ENCODE data around the gene GPR153.
A peak's percentile ranks its signal among the peaks of the same experiment; 100 is the strongest.

GPR153 gene

DNA sequence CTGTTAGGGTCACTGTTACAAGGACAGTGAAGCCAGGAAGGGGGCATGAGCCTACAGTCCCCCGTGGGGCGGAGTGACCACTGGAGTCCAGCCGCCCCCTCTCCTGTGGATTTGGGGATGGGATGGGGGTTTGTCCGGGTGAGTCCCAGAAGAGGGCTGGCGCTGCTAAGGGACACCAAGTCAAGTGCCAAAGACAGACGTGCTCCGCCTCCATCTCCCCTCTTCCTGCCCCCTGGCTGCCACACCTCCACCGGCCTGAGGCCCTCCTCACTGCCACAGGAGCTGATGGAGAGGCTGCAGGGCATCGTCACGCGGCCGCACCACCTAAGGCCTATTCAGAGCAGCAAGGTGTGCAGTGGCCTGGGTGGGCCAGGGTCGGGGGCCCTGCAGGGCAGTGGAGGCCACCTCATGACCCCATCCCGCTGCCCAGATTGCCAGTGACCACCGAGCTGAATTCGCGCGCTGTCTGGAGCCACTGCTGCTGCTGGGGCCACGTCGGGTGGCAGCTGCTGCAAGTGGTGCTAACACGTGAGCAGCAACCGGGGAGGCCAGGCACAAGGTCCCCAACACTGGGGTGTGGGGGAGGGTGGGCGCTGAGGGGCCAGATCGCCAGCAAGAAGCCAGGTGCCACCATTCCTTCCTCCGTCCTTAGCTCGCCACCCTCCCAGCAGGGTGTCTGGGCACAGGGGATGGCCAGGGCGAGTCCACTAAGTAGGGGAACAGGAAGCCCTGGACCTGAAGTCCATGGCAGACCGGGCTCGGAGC is 50.1 kb downstream of the GPR153 start:
- H3K27me3 ChIP-seq (ENCODE audit: control insufficient read depth, insufficient read depth, low read length): peaks cover 21% of the 10 kb centered on the region
- H3K9ac ChIP-seq (ENCODE audit: low read depth, low read length): no peak overlapping the region
- H3K4me1 ChIP-seq (ENCODE audit: control insufficient read depth, insufficient read depth, low read length): peaks cover 11% of the 10 kb centered on the region
- H3K36me3 ChIP-seq (ENCODE audit: control insufficient read depth, insufficient read depth, low read length): no peaks in the 10 kb centered on the region
- no peaks in the 10 kb centered on the region for H3K9me3 ChIP-seq (ENCODE audit: control insufficient read depth, insufficient read depth, low read length)
- no peak overlapping the region for H3K4me3 ChIP-seq (ENCODE audit: low read depth, low read length)

DNA sequence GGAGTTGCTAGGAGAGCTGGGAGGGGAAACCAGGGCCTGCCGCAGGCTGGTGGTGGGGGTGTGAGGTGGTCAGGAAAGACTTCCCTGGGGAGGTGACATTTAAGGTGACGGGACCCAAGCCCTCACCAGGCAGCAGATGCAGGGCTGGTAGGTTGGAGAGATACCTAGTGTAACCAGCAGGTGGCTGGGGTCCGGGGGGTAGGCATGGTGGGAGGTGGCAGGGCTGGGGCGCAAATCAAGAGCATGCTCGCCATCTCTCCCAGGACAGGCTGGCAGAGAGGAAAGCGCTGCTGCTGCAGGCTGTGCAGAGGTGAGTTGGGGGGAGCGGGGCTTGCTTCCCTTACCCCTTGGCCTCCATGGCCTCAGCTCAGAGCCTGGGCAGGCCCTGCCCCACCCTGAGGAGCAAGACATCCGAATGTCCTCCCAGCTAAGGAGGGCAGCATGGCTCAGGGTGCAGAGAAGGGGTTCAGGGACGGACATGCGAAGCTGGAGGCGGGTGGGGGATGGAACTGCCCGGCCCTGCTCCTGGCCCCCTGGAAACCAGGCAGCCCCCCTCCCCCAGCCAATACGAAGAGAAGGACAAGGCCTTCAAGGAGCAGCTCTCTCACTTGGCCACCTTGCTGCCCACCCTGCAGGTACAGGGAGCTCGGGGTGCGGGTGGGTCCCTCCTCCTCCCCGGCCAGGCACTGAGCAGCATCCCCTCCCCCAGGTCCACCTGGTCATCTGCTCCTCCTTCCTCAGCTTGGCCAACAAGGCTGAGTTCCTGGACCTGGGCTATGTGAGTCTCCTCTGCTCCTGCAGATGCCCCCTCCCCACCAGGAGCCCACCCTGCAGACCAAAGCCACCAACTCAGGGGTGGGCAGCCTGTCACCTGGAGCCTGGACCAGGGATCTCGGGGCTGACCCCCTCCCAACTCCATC is 51.0 kb downstream of the GPR153 start:
- peaks cover 21% of the 10 kb centered on the region for H3K27me3 ChIP-seq (ENCODE audit: control insufficient read depth, insufficient read depth, low read length)
- no peaks in the 10 kb centered on the region for H3K9me3 ChIP-seq (ENCODE audit: control insufficient read depth, insufficient read depth, low read length)
- peaks cover 11% of the 10 kb centered on the region for H3K4me1 ChIP-seq (ENCODE audit: control insufficient read depth, insufficient read depth, low read length)
- no peaks in the 10 kb centered on the region for H3K36me3 ChIP-seq (ENCODE audit: control insufficient read depth, insufficient read depth, low read length)
- no peak overlapping the region for H3K9ac ChIP-seq (ENCODE audit: low read depth, low read length)
- H3K4me3 ChIP-seq (ENCODE audit: low read depth, low read length): peak overlapping the region; percentile 58

DNA sequence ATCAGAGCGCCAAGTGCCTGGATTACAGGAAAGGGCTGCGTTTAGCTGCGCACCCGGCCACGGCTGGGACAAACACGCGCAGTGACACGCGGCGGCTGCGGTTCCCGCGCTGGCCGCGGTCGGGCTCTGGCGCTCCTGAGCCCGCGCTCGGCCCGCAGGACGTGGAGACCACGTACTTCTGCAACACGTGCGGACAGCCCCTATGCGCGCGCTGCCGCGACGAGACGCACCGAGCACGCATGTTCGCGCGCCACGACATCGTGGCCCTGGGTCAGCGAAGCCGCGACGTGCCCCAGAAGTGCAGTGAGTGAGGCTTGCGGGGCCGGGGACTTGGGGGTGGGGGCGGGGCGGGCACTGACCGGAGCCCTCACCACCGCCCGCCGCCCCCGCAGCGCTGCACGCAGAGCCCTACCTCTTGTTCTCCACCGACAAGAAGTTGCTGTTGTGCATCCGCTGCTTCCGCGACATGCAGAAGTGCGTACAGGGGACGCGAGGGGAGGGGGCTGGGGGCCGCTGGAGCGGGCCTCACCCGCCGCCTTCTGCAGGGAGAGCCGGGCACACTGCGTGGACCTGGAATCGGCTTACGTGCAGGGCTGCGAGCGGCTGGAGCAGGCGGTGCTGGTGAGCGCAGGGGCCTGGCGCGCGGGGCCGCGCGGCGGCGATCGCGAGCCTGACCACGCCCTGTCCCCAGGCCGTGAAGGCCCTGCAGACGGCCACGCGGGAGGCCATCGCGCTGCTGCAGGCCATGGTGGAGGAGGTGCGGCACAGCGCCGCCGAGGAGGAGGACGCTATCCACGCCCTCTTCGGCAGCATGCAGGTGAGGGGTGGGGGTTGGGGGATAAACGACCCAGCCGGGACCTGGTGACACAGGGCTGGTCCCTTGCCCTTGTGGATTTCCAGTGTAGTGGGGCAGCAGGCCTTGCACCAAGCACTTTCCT is 51.9 kb downstream of the GPR153 start:
- Histone ChIP-seq H3K4me3 (ENCODE audit: low read depth, low read length) (peak overlapping the region; percentile 58), H3K4me1 (ENCODE audit: control insufficient read depth, insufficient read depth, low read length) (peaks cover 11% of the 10 kb centered on the region), H3K9me3 (ENCODE audit: control insufficient read depth, insufficient read depth, low read length) (no peaks in the 10 kb centered on the region), H3K9ac (ENCODE audit: low read depth, low read length) (no peak overlapping the region), H3K36me3 (ENCODE audit: control insufficient read depth, insufficient read depth, low read length) (no peaks in the 10 kb centered on the region), H3K27me3 (ENCODE audit: control insufficient read depth, insufficient read depth, low read length) (peaks cover 21% of the 10 kb centered on the region)

DNA sequence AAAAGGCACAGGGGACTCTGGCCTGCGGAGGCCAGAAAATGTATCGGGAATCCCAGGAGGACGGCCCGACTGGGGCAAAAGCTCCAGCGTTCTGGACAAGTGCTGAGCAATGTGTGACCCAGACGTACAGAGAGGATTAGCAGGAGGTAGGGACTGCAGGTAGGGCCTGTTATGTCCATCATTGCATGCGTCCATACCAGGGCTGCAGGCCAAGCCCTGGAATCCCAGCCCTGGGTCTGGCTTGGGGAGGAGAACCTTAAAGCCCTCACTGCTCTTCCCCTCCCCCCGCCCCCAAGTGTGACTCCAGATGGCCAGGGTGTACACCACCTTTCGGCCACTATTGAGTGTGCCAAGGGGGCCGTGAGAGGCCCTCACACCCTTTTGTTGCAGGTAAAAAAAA is 53.0 kb downstream of the GPR153 start:
- H3K36me3 ChIP-seq (ENCODE audit: control insufficient read depth, insufficient read depth, low read length): no peaks in the 10 kb centered on the region
- H3K27me3 ChIP-seq (ENCODE audit: control insufficient read depth, insufficient read depth, low read length): peaks cover 21% of the 10 kb centered on the region
- no peaks in the 10 kb centered on the region for H3K9me3 ChIP-seq (ENCODE audit: control insufficient read depth, insufficient read depth, low read length)
- no peak overlapping the region for H3K9ac ChIP-seq (ENCODE audit: low read depth, low read length)
- H3K4me3 ChIP-seq (ENCODE audit: low read depth, low read length): no peak overlapping the region
- H3K4me1 ChIP-seq (ENCODE audit: control insufficient read depth, insufficient read depth, low read length): peaks cover 11% of the 10 kb centered on the region

DNA sequence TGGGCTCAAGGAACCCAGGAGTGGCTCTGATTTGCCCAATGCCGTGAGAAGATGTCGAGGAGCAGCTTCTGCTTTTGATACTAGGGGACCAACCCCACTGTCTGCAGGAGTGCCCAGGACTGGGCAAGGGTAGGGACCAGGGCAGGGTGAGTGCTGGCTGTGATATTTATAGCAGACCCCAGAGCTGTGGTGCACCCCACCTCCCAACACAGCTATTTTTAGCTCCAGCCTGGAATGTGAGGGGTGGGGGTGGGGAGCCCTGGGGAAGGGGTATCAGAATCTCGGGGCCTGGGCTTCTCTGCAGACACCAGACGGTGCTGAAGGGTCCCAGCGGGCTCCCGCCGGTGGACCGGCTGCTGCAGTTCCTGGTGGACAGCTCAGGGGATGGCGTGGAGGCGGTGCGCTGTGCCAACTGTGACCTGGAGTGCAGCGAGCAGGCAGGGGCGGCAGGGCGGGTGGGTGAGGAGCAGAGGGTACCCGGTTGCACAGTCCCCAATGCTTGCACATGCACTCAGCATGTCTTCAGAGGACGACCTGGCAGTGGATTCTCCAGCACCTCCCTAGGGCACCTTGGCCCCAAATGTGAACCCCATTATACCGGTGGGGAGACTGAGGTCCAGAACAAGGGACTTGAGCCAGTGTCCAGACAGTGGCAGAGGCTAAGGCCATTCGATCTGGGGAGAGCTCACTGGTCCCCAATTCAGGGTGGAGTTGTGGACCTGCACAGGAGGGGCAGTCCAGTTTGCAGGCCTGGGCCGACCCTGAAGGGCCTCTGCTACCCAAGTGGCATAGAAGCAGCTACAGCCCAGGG is 53.6 kb downstream of the GPR153 start:
- Histone ChIP-seq H3K4me3 (ENCODE audit: low read depth, low read length) (peak overlapping the region; percentile 69), H3K4me1 (ENCODE audit: control insufficient read depth, insufficient read depth, low read length) (peaks cover 11% of the 10 kb centered on the region), H3K9me3 (ENCODE audit: control insufficient read depth, insufficient read depth, low read length) (no peaks in the 10 kb centered on the region), H3K27me3 (ENCODE audit: control insufficient read depth, insufficient read depth, low read length) (peaks cover 21% of the 10 kb centered on the region), H3K36me3 (ENCODE audit: control insufficient read depth, insufficient read depth, low read length) (no peaks in the 10 kb centered on the region), H3K9ac (ENCODE audit: low read depth, low read length) (no peak overlapping the region)

DNA sequence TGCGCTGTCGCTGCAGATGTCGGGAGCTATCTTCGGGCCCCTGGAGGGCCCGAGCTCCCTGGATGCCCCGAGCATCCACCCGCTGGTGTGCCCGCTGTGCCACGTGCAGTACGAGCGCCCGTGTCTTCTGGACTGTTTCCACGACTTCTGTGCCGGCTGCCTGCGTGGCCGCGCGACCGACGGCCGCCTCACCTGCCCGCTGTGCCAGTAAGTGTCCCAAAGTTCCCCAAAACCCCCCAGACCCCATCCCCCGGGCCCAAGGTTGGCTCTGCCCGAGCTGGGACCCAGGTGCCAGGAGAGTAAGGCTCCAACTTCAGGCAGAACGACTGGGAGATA is 54.4 kb downstream of the GPR153 start:
- H3K4me3 ChIP-seq (ENCODE audit: low read depth, low read length): peak overlapping the region; percentile 69

DNA sequence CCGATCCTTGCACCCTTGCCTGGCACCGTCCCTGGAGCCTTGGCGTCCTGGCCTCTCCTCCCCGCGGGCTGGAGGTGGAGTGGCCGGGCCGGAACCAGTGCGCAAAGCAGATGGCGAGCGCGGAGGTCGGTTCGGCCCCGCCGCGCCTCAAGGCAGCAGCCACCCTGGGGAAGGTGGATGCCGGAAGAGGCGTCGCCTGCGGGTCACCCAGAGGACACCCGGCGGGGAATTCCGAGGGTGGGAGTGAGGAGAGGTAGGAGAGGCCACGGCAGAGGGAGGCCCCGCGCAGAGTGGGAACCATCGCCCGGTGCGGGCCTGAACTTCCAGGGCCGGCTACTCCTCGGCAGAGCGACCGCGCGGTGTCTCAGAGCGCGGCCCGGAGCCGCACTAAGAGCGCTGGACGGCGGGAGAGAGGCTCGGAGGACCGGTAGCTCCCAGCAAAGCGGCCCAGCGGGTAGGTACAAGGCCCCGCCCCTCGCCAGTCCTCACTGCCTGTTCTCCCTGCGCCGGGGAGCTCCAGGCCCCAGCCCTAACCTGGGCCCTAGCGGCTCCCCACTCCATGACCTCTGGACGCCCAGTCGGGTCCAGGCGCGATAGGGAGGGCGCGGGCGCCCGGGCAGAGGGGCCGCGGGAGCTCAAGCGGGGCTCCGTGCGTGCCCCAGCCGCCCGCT is 54.9 kb downstream of the GPR153 start, which contains the start of gene RNF207:
Gene RNF207 (plus strand): TSS at position 271 of the 671 bp plus-strand sequence. CDS start 417 bp downstream, outside the sequence.
- H3K4me3 ChIP-seq (ENCODE audit: low read depth, low read length): peak within 1 kb of the TSS; percentile 69
- H3K4me1 ChIP-seq (ENCODE audit: control insufficient read depth, insufficient read depth, low read length): peaks cover 11% of the 10 kb centered on the region
- no peaks in the 10 kb centered on the region for H3K36me3 ChIP-seq (ENCODE audit: control insufficient read depth, insufficient read depth, low read length)
- no peaks in the 10 kb centered on the region for H3K9me3 ChIP-seq (ENCODE audit: control insufficient read depth, insufficient read depth, low read length)
- no peak within 1 kb of the TSS for H3K9ac ChIP-seq (ENCODE audit: low read depth, low read length)
- H3K27me3 ChIP-seq (ENCODE audit: control insufficient read depth, insufficient read depth, low read length): peaks cover 21% of the 10 kb centered on the region

More for the DNA sequence above, 54.4 kb downstream of the GPR153 start:
- H3K9me3 ChIP-seq (ENCODE audit: control insufficient read depth, insufficient read depth, low read length): no peaks in the 10 kb centered on the region
- peaks cover 21% of the 10 kb centered on the region for H3K27me3 ChIP-seq (ENCODE audit: control insufficient read depth, insufficient read depth, low read length)
- H3K36me3 ChIP-seq (ENCODE audit: control insufficient read depth, insufficient read depth, low read length): no peaks in the 10 kb centered on the region
- peaks cover 11% of the 10 kb centered on the region for H3K4me1 ChIP-seq (ENCODE audit: control insufficient read depth, insufficient read depth, low read length)
- H3K9ac ChIP-seq (ENCODE audit: low read depth, low read length): no peak overlapping the region

DNA sequence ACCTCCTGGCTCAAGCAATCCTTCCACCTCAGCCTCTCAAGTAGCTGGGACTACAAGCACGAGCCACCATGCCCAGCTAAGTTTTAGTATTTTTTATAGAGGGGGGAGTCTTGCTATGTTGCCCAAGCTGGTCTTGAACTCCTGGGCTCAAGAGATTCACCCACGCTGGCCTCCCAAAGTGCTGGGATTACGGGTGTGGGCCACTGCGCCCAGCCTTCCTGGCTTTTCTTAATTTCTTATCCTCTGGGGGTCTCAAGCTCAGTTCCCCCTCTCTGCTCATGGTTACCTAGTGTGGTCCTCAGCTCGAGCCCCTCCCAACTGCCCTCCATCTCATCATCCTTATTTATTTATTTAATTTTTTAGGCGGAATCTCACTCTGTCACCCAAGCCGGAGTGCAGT is 58.6 kb downstream of the GPR153 start:
- Histone ChIP-seq H3K9me3 (ENCODE audit: control insufficient read depth, insufficient read depth, low read length) (no peaks in the 10 kb centered on the region), H3K36me3 (ENCODE audit: control insufficient read depth, insufficient read depth, low read length) (peaks cover 3% of the 10 kb centered on the region), H3K27me3 (ENCODE audit: control insufficient read depth, insufficient read depth, low read length) (peaks cover 10% of the 10 kb centered on the region), H3K4me1 (ENCODE audit: control insufficient read depth, insufficient read depth, low read length) (peaks cover 14% of the 10 kb centered on the region), H3K4me3 (ENCODE audit: low read depth, low read length) (no peak overlapping the region), H3K9ac (ENCODE audit: low read depth, low read length) (no peak overlapping the region)

DNA sequence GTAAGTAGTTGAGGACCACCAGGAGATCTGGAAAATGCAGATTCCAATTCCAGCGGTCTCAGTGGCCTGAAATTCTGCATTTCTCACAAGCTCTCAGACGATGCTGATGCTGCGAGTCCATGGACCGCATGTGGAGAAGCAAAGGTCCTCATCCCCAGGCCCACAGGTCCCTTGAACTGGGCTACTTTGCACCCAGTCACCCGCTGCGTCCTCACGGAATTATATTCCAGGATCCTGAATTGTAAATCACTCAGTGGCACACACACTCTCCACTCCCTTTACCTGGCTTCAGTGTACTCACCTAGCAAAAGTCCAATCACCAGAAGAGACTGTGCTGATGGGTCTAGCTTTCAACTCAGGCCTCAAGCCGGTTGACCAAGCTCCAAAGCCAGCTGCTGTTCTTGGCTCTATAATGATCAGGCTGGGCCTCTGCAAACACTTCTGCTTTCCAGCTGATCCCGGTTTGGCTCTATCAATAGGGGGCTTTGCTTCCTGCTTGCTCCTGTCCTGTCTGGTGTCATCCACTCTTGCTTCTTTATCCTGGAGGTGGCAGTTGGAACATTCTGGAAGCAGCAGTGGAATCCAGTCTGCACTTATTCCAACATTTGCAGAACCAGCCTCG is 60.6 kb downstream of the GPR153 start:
- peaks cover 8% of the 10 kb centered on the region for H3K36me3 ChIP-seq (ENCODE audit: control insufficient read depth, insufficient read depth, low read length)
- H3K9me3 ChIP-seq (ENCODE audit: control insufficient read depth, insufficient read depth, low read length): no peaks in the 10 kb centered on the region
- peaks cover 12% of the 10 kb centered on the region for H3K4me1 ChIP-seq (ENCODE audit: control insufficient read depth, insufficient read depth, low read length)
- H3K9ac ChIP-seq (ENCODE audit: low read depth, low read length): peak overlapping the region; percentile 94
- H3K4me3 ChIP-seq (ENCODE audit: low read depth, low read length): peak overlapping the region; percentile 97
- no peaks in the 10 kb centered on the region for H3K27me3 ChIP-seq (ENCODE audit: control insufficient read depth, insufficient read depth, low read length)
